ENCODE data around the gene BACE1. TPM values are rescaled to one million over a fixed set of nuclear protein-coding genes. Genes with fewer than 3 reads are reported as not detected.
"Not testable (repeated sequence)": the region's sequence is repeated elsewhere in the genome, so short reads cannot be mapped to it uniquely, and the experiment has no call there.

Gene BACE1
- total RNA-seq, 2 experiments from 2014 or later, result 0.62 TPM

DNA sequence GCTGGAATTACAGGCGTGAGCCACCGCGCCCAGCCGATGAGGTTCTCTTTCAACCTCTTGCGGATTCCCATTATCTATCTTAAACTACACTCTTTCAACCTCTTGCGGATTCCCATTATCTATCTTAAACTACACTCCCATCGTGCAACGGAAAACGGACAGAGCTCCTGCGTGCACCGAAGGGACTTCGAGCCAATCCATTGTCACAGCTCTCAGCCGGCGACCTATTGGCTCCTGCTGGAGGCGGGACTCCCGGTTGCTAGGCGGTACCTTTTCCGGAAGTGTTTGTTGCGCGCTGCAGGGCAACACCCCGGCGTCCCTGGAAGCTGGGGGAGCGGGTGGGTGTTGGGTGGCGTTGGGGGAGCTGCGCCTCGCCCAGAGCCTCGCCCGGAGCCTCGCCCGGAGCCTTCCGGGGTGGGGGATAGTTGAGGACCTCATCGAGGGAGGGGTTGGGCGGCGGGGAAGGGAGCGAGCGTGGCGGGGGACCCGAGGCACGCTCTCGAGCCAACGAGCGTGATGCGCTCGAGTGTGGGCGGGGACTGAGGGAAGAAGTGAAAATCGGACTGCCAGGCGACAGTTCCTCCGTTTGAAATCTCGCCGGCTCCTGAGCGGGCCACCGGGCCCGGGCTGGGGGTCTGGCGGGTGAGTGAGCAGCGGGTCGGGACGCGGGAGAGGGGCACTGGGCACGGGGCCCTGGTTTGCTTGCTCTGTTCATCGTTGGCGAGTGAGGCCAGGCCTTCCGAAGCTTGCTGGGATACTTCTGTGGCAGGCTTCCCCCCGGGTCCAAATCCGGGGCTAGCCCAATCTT is 11.7 kb upstream of the BACE1 start, which contains the start of gene CEP164:
Gene CEP164 (plus strand): TSS at position 288 of the 808 bp plus-strand sequence. CDS start 10,733 bp downstream, outside the sequence.
- Mint-ChIP-seq H3K27ac (peak within 1 kb of the TSS; percentile 71), H3K4me3 (peak within 1 kb of the TSS; percentile 61), H3K4me1 (ENCODE audit: low read depth) (peaks cover 3% of the 10 kb centered on the region), H3K27me3 (ENCODE audit: low read depth) (no peaks in the 10 kb centered on the region), H3K9me3 (no peaks in the 10 kb centered on the region), H3K36me3 (ENCODE audit: low read depth) (no peaks in the 10 kb centered on the region)
- peak; percentile 97 for DNase-seq
- intact Hi-C loops (cut with micrococcal nuclease), result loop anchor here (1.0 to 10.0 kb wide), 7 partner anchors 11 to 1880 kb away; partner anchors contain the start of genes BACE1, CBL, PAFAH1B2 and SIDT2
- CTCF ChIA-PET, result interaction anchor here (1.2 kb wide), 2 partner anchors 97 to 101 kb away, joined by 3 to 6 read pairs; no protein-coding TSS in a partner anchor

DNA sequence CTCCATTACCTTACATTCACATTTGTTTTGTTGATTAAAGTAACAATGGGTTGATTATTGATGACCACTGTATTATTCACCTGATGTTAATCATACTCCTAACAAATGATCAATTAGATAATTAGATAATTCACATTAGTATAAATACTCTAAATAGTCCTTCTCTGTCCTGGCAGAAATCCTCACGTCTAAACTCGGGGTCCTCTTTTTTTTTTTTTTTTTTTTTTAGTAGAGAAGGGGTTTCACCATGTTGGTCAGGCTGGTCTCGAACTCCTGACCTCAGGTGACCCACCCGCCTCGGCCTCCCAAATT is 11.2 kb upstream of the BACE1 start:
- H3K4me3 Mint-ChIP-seq, result peak overlapping the region; percentile 61
- not testable (repeated sequence) for H3K27me3 Mint-ChIP-seq (ENCODE audit: low read depth); H3K4me1 Mint-ChIP-seq (ENCODE audit: low read depth)

DNA sequence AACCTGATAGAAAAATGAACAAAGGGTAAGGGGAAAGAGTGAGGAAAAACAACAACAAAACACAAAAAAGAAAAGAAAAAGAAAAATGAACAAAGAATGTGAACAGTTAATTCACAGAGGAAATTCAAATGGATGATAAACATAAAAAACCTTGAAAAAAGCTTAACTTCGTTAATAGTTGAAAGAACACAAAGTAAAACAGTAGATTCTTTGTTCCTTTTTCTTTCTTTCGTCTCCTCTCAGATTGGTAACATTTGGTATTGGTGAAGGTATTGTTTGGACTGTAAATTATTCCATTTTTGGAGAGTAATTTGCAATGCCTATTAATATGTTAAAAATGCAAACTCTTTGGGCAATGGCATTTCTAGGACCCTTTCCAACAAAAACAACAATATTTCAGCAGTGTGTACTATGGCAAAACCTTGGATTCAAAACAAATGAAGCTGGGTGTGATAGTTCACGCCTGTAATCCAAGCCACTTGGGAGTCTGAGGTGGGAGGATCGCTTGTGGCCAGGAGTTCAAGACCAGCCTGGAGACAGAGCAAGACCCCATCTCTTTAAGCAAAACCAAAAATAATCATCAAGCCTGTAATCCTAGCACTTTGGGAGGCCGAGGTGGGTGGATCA is 3.3 kb upstream of the BACE1 start:
- intact Hi-C loops (cut with micrococcal nuclease), result no loop called here
- no peak overlapping the region for H3K27ac Mint-ChIP-seq
- peaks cover 23% of the 10 kb centered on the region for H3K27me3 Mint-ChIP-seq (ENCODE audit: low read depth)
- H3K36me3 Mint-ChIP-seq (ENCODE audit: low read depth), result no peaks in the 10 kb centered on the region
- CTCF ChIA-PET, result interaction anchor here (0.7 kb wide), 1 partner anchor 614 kb away, joined by 3 read pairs; no protein-coding TSS in a partner anchor
- H3K4me1 Mint-ChIP-seq (ENCODE audit: low read depth), result peaks cover 6% of the 10 kb centered on the region
- H3K9me3 Mint-ChIP-seq, result no peaks in the 10 kb centered on the region
- no peak overlapping the region for H3K4me3 Mint-ChIP-seq
- no peak for DNase-seq

More for the DNA sequence above, 11.2 kb upstream of the BACE1 start:
- CTCF ChIA-PET; H3K27ac Mint-ChIP-seq; DNase-seq; H3K9me3 Mint-ChIP-seq; H3K36me3 Mint-ChIP-seq (ENCODE audit: low read depth): not testable (repeated sequence)
- intact Hi-C loops (cut with micrococcal nuclease), result loop anchor here (1.0 to 10.0 kb wide), 7 partner anchors 11 to 1880 kb away; partner anchors contain the start of genes BACE1, CBL, PAFAH1B2 and SIDT2

DNA sequence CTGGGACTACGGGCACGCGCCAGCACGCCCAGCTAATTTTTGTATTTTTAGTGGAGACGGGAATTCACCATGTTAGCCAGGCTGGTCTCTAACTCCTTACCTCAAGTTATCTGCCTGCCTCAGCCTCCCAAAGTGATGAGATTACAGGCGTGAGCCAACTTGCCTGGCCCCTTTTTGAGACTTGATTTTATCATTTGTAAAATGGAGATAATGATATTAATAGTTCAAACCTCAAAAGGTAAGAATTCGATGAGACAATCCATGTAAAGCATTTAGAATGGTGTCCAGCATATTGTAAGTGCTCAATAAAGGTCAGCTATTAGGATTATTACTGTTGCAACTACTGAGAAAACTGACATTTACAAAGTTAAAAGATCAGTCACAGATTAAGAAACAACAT is 2.7 kb upstream of the BACE1 start:
- Mint-ChIP-seq H3K4me1 (ENCODE audit: low read depth) (peaks cover 6% of the 10 kb centered on the region), H3K4me3 (no peak overlapping the region), H3K9me3 (no peaks in the 10 kb centered on the region), H3K27ac (no peak overlapping the region), H3K36me3 (ENCODE audit: low read depth) (no peaks in the 10 kb centered on the region), H3K27me3 (ENCODE audit: low read depth) (peaks cover 29% of the 10 kb centered on the region)
- no peak for DNase-seq
- CTCF ChIA-PET, result interaction anchor here (0.7 kb wide), 1 partner anchor 39 kb away, joined by 3 read pairs; no protein-coding TSS in a partner anchor
- intact Hi-C loops (cut with micrococcal nuclease), result no loop called here

DNA sequence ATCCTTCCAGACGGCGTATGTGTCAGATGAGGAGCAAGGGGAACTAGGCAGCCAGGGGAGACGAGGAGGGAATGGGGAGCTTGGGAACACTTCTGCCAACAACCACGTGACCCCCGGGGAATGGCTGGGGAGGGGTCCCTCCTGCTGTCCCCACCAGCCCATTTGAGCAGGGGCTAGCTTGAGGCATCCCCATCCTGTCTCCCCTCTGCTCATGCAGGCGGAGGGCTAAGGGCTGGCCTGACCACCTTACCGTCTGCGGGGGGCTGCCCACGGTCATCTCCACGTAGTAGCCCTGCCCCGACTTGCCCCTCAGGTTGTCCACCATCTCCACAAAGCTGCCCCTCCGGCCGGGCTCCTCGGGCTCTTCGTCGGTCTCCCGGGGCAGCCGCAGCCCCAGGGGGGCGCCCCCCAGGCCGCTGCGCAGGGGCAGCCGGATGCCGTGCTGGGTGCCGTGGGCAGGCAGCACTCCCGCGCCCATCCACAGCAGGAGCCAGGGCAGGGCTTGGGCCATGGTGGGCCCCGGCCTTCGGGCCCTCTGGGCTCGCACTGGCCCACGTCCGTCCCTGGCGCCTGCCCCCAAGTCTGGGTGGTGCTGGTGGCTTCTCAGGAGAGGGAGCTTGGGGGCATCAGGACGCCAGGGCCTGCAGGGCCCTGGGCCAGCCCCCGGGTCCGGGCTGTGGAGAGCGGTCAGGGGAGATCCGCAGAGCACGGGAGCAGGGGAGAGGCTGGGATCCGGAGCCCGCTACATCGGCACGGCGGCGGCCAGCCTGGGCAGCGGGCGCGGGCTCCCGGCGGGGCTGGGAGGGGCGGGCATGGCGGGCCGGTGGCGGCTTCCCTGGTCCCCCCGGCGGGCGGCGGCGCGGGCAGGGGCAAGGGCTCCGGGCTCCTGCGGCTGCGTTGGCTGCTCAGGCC is 515 bp downstream of the BACE1 start:
- Mint-ChIP-seq H3K9me3 (no peaks in the 10 kb centered on the region), H3K27me3 (ENCODE audit: low read depth) (peaks cover 34% of the 10 kb centered on the region), H3K4me3 (peak overlapping the region; percentile 68), H3K27ac (no peak overlapping the region), H3K4me1 (ENCODE audit: low read depth) (peaks cover 6% of the 10 kb centered on the region), H3K36me3 (ENCODE audit: low read depth) (no peaks in the 10 kb centered on the region)
- intact Hi-C loops (cut with micrococcal nuclease), result loop anchor here (1.0 kb wide), 1 partner anchor 12 kb away; the partner anchor contains the start of gene CEP164
- DNase-seq, result peak; percentile 18
- CTCF ChIA-PET, result interaction anchor here (0.6 kb wide), 1 partner anchor 926 kb away, joined by 3 read pairs; no protein-coding TSS in a partner anchor

DNA sequence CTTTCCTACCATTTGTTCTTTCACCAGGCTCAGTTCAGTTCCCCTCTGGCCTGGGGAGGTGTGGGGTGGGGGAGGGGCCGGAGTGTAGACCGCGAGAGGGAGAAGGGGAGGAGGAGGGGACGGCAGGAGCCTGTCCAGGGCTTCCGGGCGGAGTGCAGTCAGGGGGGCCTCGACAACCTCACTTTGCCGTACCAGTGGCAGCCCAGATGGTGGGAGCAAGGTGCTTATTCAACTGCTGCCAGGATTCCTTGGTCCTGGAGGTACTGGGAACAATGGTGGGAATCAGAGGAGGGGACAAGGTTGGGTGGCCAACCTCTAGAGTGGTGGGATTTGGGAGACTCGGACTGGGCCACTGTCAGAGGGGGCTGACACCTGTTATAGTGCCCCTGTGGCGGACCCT is 1.2 kb downstream of the BACE1 start:
- Mint-ChIP-seq H3K4me3 (peak overlapping the region; percentile 52), H3K36me3 (ENCODE audit: low read depth) (no peaks in the 10 kb centered on the region), H3K27ac (no peak overlapping the region), H3K27me3 (ENCODE audit: low read depth) (peaks cover 34% of the 10 kb centered on the region), H3K9me3 (no peaks in the 10 kb centered on the region), H3K4me1 (ENCODE audit: low read depth) (peaks cover 6% of the 10 kb centered on the region)
- DNase-seq, result no peak
- intact Hi-C loops (cut with micrococcal nuclease), result no loop called here
- CTCF ChIA-PET, result no interaction called here

DNA sequence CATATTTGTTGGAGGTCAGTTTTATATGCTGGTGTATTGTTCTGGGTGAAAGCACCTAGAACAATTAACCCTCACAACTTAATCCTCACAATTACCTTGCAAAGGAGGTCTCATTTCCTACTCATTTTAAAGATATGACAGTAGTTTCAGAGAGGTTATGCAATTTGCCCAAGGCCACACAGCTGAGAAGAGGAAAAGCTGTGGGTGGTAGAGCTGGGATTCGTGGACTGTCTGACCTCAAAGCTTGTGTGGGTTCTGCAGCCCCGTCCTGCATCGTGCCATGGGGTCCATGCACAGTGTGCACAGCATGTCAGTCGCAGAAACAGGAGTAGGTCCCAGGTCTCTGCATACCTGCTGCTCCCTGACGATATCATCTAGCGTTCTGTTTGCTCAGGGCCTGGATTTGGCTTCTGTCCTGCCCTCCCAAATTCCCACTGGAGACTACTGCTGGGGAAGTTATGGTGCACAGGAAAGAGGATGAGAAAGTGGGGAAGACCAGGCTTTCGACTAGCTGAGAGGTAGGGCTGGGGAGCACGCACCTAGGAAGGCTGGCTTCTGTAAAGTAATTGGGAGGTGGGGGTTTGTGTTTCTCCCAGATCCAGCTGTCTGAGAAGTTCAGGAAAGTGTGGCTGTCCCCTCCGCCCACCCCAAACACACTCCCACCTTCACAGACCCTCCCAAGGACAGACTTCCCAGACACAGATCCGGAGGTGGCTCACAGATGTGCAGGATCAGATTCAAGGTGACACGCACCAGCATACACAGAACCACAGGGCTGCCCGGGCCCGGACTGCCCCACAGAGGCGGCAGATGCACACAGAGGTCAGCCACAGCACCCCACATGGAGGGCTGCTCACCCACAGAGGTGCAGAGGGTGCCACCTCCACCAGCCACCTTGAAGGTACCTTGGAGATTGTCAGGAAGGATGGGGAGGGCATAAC is 2.0 kb downstream of the BACE1 start:
- intact Hi-C loops (cut with micrococcal nuclease), result no loop called here
- no peak for DNase-seq
- peak overlapping the region; percentile 52 for H3K4me3 Mint-ChIP-seq

DNA sequence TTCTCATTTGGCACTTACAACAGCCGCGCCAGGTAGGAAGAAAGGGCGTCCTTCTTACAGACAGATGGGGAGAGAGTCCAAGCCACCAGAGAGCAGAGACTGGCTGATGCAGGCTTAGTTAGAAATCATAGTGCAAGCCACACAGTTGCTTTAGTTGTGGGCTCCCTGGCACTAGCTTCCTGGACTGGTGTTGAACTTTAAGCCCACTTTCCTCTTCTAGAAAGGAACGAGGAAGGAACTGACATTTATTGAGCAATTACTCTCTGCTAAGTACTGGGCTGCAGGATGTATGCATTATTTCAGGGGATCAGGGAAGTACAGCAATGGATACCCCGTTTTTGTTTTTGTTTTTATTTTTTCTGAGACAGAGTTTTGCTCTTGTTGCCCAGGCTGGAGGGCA is 3.0 kb downstream of the BACE1 start:
- H3K4me1 Mint-ChIP-seq (ENCODE audit: low read depth), result peaks cover 6% of the 10 kb centered on the region
- no peak for DNase-seq
- H3K36me3 Mint-ChIP-seq (ENCODE audit: low read depth), result no peaks in the 10 kb centered on the region
- H3K9me3 Mint-ChIP-seq, result no peaks in the 10 kb centered on the region
- H3K27ac Mint-ChIP-seq, result no peak overlapping the region
- no peak overlapping the region for H3K4me3 Mint-ChIP-seq
- H3K27me3 Mint-ChIP-seq (ENCODE audit: low read depth), result peaks cover 34% of the 10 kb centered on the region
- intact Hi-C loops (cut with micrococcal nuclease), result no loop called here
- CTCF ChIA-PET, result no interaction called here

More for the DNA sequence above, 2.0 kb downstream of the BACE1 start:
- Mint-ChIP-seq H3K36me3 (ENCODE audit: low read depth) (no peaks in the 10 kb centered on the region), H3K9me3 (no peaks in the 10 kb centered on the region), H3K27me3 (ENCODE audit: low read depth) (peaks cover 34% of the 10 kb centered on the region), H3K27ac (no peak overlapping the region), H3K4me1 (ENCODE audit: low read depth) (peaks cover 6% of the 10 kb centered on the region)
- CTCF ChIA-PET, result no interaction called here

DNA sequence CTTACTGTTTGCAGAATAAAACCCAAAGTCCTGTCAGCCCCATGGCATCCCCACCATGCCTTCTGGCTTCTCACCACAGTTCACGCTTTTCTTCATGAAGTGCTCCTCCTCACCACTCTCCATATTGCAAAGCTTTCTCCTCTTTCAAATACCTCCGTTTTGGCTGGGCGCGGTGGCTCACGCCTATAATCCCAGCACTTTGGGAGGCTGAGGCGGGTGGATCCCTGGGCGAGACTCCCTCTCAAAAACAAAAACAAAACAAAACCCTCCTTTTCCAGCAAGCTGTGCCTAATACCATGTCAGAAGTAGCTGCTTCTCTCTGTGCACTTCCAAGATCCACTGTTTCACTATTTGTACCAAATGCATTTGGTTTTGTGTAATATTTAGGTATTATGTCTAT is 6.7 kb downstream of the BACE1 start:
- CTCF ChIA-PET, result no interaction called here
- H3K4me1 Mint-ChIP-seq (ENCODE audit: low read depth), result no peaks in the 10 kb centered on the region
- peaks cover 13% of the 10 kb centered on the region for H3K27me3 Mint-ChIP-seq (ENCODE audit: low read depth)
- no peaks in the 10 kb centered on the region for H3K9me3 Mint-ChIP-seq
- no peak overlapping the region for H3K27ac Mint-ChIP-seq
- H3K4me3 Mint-ChIP-seq, result no peak overlapping the region
- no peaks in the 10 kb centered on the region for H3K36me3 Mint-ChIP-seq (ENCODE audit: low read depth)
- no peak for DNase-seq
- intact Hi-C loops (cut with micrococcal nuclease), result no loop called here

DNA sequence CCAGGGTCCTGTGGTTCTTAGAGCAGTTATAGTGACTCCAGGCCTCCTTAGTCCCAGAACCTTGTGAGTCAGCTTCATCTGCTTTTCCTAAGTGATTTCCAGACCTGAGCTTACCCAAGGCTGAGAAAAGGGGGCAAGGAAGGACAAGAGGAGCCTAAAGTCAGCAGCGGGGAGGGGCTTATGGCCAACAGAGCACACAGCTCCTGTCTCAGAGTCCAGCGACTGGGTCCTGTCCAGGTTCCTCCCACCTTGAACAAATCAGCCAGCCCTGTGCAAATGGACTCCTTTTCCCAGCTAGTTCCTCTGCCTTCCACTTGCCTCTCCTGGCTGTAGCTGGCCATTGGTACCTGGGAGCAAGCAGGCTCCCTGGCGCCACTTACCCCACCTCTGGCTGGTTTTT is 10.9 kb downstream of the BACE1 start:
- no peak overlapping the region for H3K27ac Mint-ChIP-seq
- H3K9me3 Mint-ChIP-seq, result no peaks in the 10 kb centered on the region
- H3K4me3 Mint-ChIP-seq, result no peak overlapping the region
- no peak for DNase-seq
- H3K27me3 Mint-ChIP-seq (ENCODE audit: low read depth), result peaks cover 3% of the 10 kb centered on the region
- intact Hi-C loops (cut with micrococcal nuclease), result no loop called here
- no peaks in the 10 kb centered on the region for H3K36me3 Mint-ChIP-seq (ENCODE audit: low read depth)
- no peaks in the 10 kb centered on the region for H3K4me1 Mint-ChIP-seq (ENCODE audit: low read depth)
- CTCF ChIA-PET, result no interaction called here

DNA sequence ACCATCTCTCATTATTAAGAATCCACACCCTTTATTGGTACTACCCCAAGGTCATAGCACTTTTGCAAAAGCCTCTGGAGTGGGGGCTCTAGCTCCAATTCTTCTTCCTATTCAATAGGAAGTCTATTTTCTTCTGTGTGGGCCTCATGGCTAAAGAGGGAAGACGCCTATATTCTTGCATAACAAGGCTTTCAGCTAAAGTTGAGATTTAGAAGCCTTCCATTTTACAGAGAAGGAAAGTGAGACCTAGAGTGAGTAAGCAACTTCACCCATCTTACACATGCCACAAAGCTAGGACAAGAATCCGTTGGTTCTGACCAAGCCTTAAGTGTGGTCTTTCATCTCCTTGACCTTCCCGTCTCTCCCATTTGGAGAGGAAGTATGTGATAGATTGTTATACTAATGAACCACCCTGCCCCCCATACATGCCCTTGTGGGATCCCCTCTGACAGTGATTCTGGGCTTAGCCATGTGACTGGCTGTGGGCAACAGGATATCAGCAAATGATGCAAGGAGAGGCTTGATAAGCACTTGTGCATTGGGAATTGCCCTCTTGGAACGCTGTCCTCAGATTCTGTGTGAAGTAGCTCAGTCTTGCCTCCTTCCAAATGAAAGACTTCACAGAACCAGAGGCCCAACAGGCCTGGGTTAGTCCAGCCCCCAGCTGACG is 12.3 kb downstream of the BACE1 start:
- Mint-ChIP-seq H3K27me3 (ENCODE audit: low read depth) (peaks cover 3% of the 10 kb centered on the region), H3K27ac (no peak overlapping the region), H3K36me3 (ENCODE audit: low read depth) (no peaks in the 10 kb centered on the region), H3K4me1 (ENCODE audit: low read depth) (no peaks in the 10 kb centered on the region), H3K9me3 (no peaks in the 10 kb centered on the region), H3K4me3 (no peak overlapping the region)
- intact Hi-C loops (cut with micrococcal nuclease), result no loop called here
- no peak for DNase-seq
- CTCF ChIA-PET, result interaction anchor here (0.9 kb wide), 1 partner anchor 123 kb away, joined by 3 read pairs; no protein-coding TSS in a partner anchor

Measured in activated naive CD4-positive, alpha-beta T cell treated with anti-CD3 and anti-CD28 coated beads for 36 hours (primary cell).